CD14-positive monocyte (primary cell): Measurements from ENCODE around the gene SLC28A1. TPM values are rescaled to one million over a fixed set of nuclear protein-coding genes. Genes with fewer than 3 reads are reported as not detected.

Experiments
- DNase-seq, 3 donors: peaks; one replicate each; pipeline ENCODE4 v3.0.0-alpha.2; 2011 to 2022
- H2AFZ ChIP-seq: 2 replicates; pipeline ENCODE4 v1.6.0; 2012; ENCODE audit warnings: mild to moderate bottlenecking, low read depth, low read length, inconsistent platforms; ENCODE audit not compliant: insufficient read depth, poor library complexity, severe bottlenecking
- H3K27ac ChIP-seq, 2 donors: 1 replicate in 1 of 2; 2 replicates in 1 of 2; pipeline ENCODE4 v1.5.1; 2012 to 2013; ENCODE audit warnings: low read length in 2 of 2, control low read depth in 1 of 2, inconsistent platforms in 1 of 2, low read depth in 1 of 2, mild to moderate bottlenecking in 1 of 2
- H3K27me3 ChIP-seq, 2 donors: one replicate each; pipeline versions ENCODE4 v1.6.0 to v1.6.1; 2011 to 2013; ENCODE audit warnings: low read length in 2 of 2; ENCODE audit not compliant: control insufficient read depth in 2 of 2, insufficient read depth in 2 of 2
- H3K36me3 ChIP-seq, 2 donors: replicated peaks in 1 of 2; 1 replicate in 1 of 2; 2 replicates in 1 of 2; pipeline versions ENCODE4 v1.5.1 to v1.6.1; 2012 to 2013; ENCODE audit warnings: low read length in 2 of 2, control low read depth in 1 of 2, inconsistent platforms in 1 of 2, mild to moderate bottlenecking in 1 of 2; ENCODE audit not compliant: insufficient read depth in 2 of 2, control insufficient read depth in 1 of 2
- H3K4me1 ChIP-seq, 2 donors: 1 replicate in 1 of 2; 2 replicates in 1 of 2; pipeline versions ENCODE4 v1.5.1 to v1.6.1; 2012 to 2013; ENCODE audit warnings: low read length in 2 of 2, control low read depth in 1 of 2, inconsistent platforms in 1 of 2, mild to moderate bottlenecking in 1 of 2, moderate library complexity in 1 of 2; ENCODE audit not compliant: insufficient read depth in 2 of 2, control insufficient read depth in 1 of 2
- H3K4me2 ChIP-seq: replicated peaks from 2 replicates; pipeline ENCODE3; 2012; ENCODE audit warnings: low read length, moderate library complexity, mild to moderate bottlenecking; ENCODE audit not compliant: poor library complexity, severe bottlenecking; ENCODE audit errors: extremely low read depth
- H3K4me3 ChIP-seq, 3 experiments: fragments of 200-600 bp in 1 of 3; sonication (generic) in 1 of 3; replicated peaks in 1 of 3; 1 replicate in 2 of 3; 2 replicates in 1 of 3; pipeline ENCODE4 v1.5.1; 2011 to 2013; ENCODE audit warnings: low read length in 3 of 3, mild to moderate bottlenecking in 3 of 3, control low read depth in 2 of 3, low read depth in 2 of 3, inconsistent platforms in 1 of 3, moderate library complexity in 1 of 3
- H3K79me2 ChIP-seq: 2 replicates; pipeline ENCODE4 v1.6.0; 2012; ENCODE audit warnings: mild to moderate bottlenecking, control low read depth, inconsistent platforms, low read length, moderate library complexity; ENCODE audit not compliant: insufficient read depth
- H3K9ac ChIP-seq: 2 replicates; pipeline ENCODE4 v1.6.0; 2017; ENCODE audit warnings: low read length, mild to moderate bottlenecking; ENCODE audit not compliant: insufficient read depth, poor library complexity, severe bottlenecking
- H3K9me3 ChIP-seq, 2 donors: replicated peaks in 1 of 2; 1 replicate in 1 of 2; 2 replicates in 1 of 2; pipeline versions ENCODE4 v1.5.1 to v1.6.1; 2012 to 2013; ENCODE audit warnings: low read length in 2 of 2, control low read depth in 1 of 2; ENCODE audit not compliant: control insufficient read depth in 1 of 2, insufficient read depth in 1 of 2
- H4K20me1 ChIP-seq: 2 replicates; pipeline ENCODE4 v1.6.0; 2012; ENCODE audit warnings: mild to moderate bottlenecking, low read length, control low read depth, moderate library complexity; ENCODE audit not compliant: insufficient read depth
- H3K27ac Mint-ChIP-seq, 7 donors: one replicate each; pipeline ENCODE4 v1.8.0; 2020; ENCODE audit warnings: mild to moderate bottlenecking in 7 of 7, mixed read lengths in 7 of 7, moderate library complexity in 6 of 7, inconsistent platforms in 2 of 7
- H3K27me3 Mint-ChIP-seq, 3 donors: one replicate each; pipeline ENCODE4 v1.8.0; 2021 to 2022; ENCODE audit warnings: low read depth in 3 of 3, mild to moderate bottlenecking in 3 of 3, mixed read lengths in 3 of 3, moderate library complexity in 3 of 3, inconsistent platforms in 1 of 3
- H3K36me3 Mint-ChIP-seq, 2 donors: one replicate each; pipeline ENCODE4 v1.8.0; 2020; ENCODE audit warnings: mixed read lengths in 2 of 2, inconsistent platforms in 1 of 2, mild to moderate bottlenecking in 1 of 2
- H3K4me1 Mint-ChIP-seq: one replicate; pipeline ENCODE4 v1.8.0; 2020; ENCODE audit warnings: mild to moderate bottlenecking, mixed read lengths
- H3K4me3 Mint-ChIP-seq, 2 donors: one replicate each; pipeline ENCODE4 v1.8.0; 2020; ENCODE audit warnings: mild to moderate bottlenecking in 2 of 2, mixed read lengths in 2 of 2, moderate library complexity in 1 of 2
- H3K9me3 Mint-ChIP-seq, 7 donors: one replicate each; pipeline ENCODE4 v1.8.0; 2020 to 2022; ENCODE audit warnings: mixed read lengths in 7 of 7, mild to moderate bottlenecking in 6 of 7, moderate library complexity in 6 of 7, inconsistent platforms in 2 of 7
- CTCF ChIP-seq: fragments of 200-600 bp; IDR thresholded peaks from one replicate; pipeline ENCODE4 v1.8.0; 2022; ENCODE audit warnings: antibody characterized with exemption, mild to moderate bottlenecking
- WGBS: methylation state at CpG from one replicate; pipeline ENCODE4 v1.1.5; 2013; ENCODE audit warnings: missing lambda C conversion rate; ENCODE audit not compliant: insufficient coverage; 5-methylcytosine and 5-hydroxymethylcytosine counted together
- intact Hi-C, 2 donors: fragments of 100-400 bp; cut with micrococcal nuclease; formaldehyde crosslinking; loops; one replicate each; pipeline versions ENCODE4 v1.15.0 to v1.15.1; 2023
- polyA plus RNA-seq, 3 donors: library from polyadenylated mRNA; depleted of rRNA in 1 of 3; unstranded in 2 of 3; stranded (reverse) in 1 of 3; fragments of 300-500 nt in 2 of 3; fragments of >200 nt in 1 of 3; fragmentation: Illumina TruSeq in 2 of 3; gene quantifications; 1 replicate in 2 of 3; 2 replicates in 1 of 3; pipeline ENCODE4 v1.2.3, GENCODE V29; 2012 to 2021

Gene SLC28A1
- polyA plus RNA-seq, 3 donors, result not detected

- Histone ChIP-seq H3K4me1 (peaks cover 0 to 11% of the 10 kb centered on the region in 2 donors), H3K9me3 (no peaks in the 10 kb centered on the region), H3K27me3 (no peaks in the 10 kb centered on the region), H3K27ac (no peak overlapping the region), H3K9ac (no peak overlapping the region), H3K4me3 (no peak overlapping the region), H3K79me2 (no peaks in the 10 kb centered on the region), H2AFZ (no peak overlapping the region), H4K20me1 (no peaks in the 10 kb centered on the region), H3K36me3 (no peaks in the 10 kb centered on the region), H3K4me2 (no peak overlapping the region)
- TF ChIP-seq CTCF, result no peak
- intact Hi-C loops, result loop anchor here in 1 of 2 donors (5.0 kb wide), 1 partner anchor 342 kb away; no protein-coding TSS in a partner anchor
- H3K27ac Mint-ChIP-seq, result no peak overlapping the region
- H3K36me3 Mint-ChIP-seq, result no peaks in the 10 kb centered on the region
- no peak for DNase-seq
- peaks cover 7% of the 10 kb centered on the region for H3K4me1 Mint-ChIP-seq
- H3K4me3 Mint-ChIP-seq, result no peak overlapping the region
- peaks cover 0 to 2% (median 0%) of the 10 kb centered on the region in 7 donors for H3K9me3 Mint-ChIP-seq
- 97% methylated on average over 3 of the region's 6 CpGs for WGBS
- H3K27me3 Mint-ChIP-seq, result peaks cover 0 to 2% (median 0%) of the 10 kb centered on the region in 3 donors
Observed at GRCh38 chr15:84928843-84929168, 44.3 kb downstream of the SLC28A1 start.

DNA sequence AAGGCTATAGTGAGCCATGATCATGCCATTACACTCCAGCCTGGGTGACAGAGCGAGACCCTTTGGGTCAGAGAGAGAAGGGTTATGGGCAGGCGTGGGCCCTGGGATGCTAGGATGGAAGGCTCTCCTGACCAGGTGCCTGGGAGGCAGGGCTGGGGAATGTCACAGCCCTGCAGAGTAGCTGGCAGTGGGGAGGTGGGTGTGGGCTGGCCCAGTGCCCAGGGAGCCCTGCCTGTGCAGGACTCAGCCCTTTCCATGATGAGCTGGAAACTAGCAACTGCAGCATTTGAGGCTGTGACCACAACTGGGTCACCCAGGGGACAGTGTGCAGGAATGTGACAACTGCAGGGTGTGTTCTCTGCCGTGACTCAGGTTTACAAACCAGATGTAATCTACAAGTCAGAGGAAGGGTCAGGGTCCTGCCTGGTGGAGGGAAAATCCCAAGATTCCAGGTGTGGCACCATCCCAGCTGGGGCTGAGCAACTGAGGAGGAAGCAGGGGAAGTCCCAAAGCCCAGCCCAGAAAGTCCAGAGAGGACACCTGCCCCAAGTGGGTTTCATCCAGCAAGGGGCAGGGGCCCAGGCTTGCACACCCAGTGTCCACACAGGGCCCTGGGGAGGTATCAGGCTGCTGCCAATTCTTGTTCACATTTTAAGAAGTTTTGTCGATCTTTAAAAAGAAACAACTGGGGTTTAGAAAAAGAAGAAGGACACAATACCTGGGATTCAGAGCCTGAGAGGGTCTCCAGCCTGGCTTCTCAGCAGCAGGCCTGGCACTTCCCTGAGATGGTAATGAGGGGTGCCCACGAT, 45.5 kb downstream of the SLC28A1 start:
- Mint-ChIP-seq H3K4me1 (peaks cover 7% of the 10 kb centered on the region), H3K27ac (no peak overlapping the region), H3K9me3 (peaks cover 0 to 2% (median 0%) of the 10 kb centered on the region in 7 donors), H3K4me3 (no peak overlapping the region), H3K36me3 (no peaks in the 10 kb centered on the region), H3K27me3 (peaks cover 0 to 2% (median 0%) of the 10 kb centered on the region in 3 donors)
- no peak for TF ChIP-seq CTCF
- no peaks in the 10 kb centered on the region for H3K27me3 ChIP-seq
- no peak overlapping the region for H3K27ac ChIP-seq
- WGBS, result 92% methylated on average over 3 of the region's 5 CpGs
- DNase-seq, result no peak
- H3K36me3 ChIP-seq, result no peaks in the 10 kb centered on the region
- no peaks in the 10 kb centered on the region for H3K79me2 ChIP-seq
- no peak overlapping the region for H3K4me2 ChIP-seq
- intact Hi-C loops, result loop anchor here in 1 of 2 donors (5.0 kb wide), 1 partner anchor 343 kb away; no protein-coding TSS in a partner anchor
- no peak overlapping the region for H3K9ac ChIP-seq
- H4K20me1 ChIP-seq, result no peaks in the 10 kb centered on the region
- H3K9me3 ChIP-seq, result no peaks in the 10 kb centered on the region
- no peak overlapping the region for H2AFZ ChIP-seq
- H3K4me1 ChIP-seq, result peaks cover 0 to 11% of the 10 kb centered on the region in 2 donors
- no peak overlapping the region for H3K4me3 ChIP-seq
